H7 (cell line): ENCODE data around the gene ADGRG7. TPM values are rescaled to one million over a fixed set of nuclear protein-coding genes. Genes with fewer than 3 reads are reported as not detected.

Source experiments
- DNase-seq: peaks from one replicate; pipeline ENCODE4 v3.0.0; 2012
- H3K27me3 ChIP-seq: 2 replicates; pipeline ENCODE4 v1.6.0; 2011; ENCODE audit warnings: mild to moderate bottlenecking, low read length; ENCODE audit not compliant: control insufficient read depth, insufficient read depth
- H3K36me3 ChIP-seq: replicated peaks from 2 replicates; pipeline ENCODE4 v1.5.1; 2011; ENCODE audit warnings: low read length; ENCODE audit not compliant: control insufficient read depth, insufficient read depth
- H3K4me3 ChIP-seq: 2 replicates; pipeline ENCODE4 v1.5.1; 2011; ENCODE audit warnings: low read depth, mild to moderate bottlenecking, control low read depth, low read length, moderate library complexity; ENCODE audit not compliant: insufficient read depth
- total RNA-seq: library from RNA; depleted of rRNA; stranded (reverse); fragments of >200 nt; shearing (Covaris generic); gene quantifications from 2 replicates; pipeline ENCODE4 v1.2.3, GENCODE V29; 2014

The ADGRG7 gene
- total RNA-seq, 1 experiment from 2014 or later, result not detected

DNA sequence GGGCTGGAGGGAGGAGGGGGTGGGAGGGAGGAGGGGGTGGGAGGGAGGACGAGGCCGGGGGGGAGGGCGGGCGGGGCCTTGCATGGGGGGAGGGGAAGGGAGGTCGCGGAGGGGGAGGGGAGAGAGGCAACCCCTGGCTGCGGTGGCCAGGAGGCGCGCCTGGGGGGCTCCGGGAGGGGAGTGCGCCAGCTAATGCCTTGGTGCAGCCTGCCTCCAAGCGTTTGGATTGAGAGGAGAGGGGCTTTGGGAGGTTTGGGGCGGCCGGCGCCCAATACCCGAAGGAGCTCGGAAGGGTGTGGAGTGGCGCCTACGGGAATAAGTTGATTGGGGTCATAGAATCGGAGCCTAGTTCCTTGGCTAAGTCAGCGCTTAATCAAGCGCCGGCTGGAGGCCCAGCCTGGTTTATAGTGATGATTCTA is 100.5 kb downstream of the ADGRG7 start:
- peak overlapping the region; percentile 81 for H3K4me3 ChIP-seq
- peak; percentile 92 for DNase-seq
- H3K36me3 ChIP-seq, result peaks cover 2% of the 10 kb centered on the region
- H3K27me3 ChIP-seq, result no peaks in the 10 kb centered on the region; the same call in 1 of the 2 replicates

DNA sequence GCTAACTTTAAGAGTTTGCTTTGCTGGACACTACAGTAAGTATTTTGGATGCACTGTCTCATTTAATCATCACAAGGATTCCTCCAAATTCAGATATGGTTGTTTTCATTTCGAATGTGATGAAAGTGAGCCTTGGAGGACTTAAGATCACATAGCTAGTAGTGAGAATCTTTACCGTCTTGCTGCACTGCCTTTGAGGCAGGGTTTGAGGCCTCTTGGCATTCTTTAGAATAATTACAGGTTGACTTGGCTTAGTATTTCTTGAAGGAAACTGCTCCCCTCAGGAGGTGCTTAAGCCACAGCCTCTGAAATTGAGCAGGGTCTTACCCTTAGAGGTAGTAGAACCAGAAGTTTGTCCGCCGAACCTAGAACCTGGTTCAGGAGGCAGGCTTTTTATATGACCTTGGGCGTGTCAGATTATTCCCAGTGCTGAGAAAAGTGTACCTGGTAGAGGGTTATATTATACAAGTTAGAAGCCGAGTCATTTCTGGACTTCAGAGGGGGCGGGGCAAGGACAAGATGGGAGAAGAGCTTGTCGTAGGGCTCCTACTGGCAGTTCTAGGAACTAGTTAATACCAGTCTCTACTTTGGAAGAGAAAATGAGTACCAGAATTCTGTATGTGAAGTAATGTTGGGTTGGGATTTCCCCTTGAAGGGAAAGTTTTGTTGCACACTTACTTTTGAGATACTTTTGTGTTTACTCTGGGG is 101.0 kb downstream of the ADGRG7 start:
- no peaks in the 10 kb centered on the region; the same call in 1 of the 2 replicates for H3K27me3 ChIP-seq
- DNase-seq, result peak; percentile 50
- H3K36me3 ChIP-seq, result peaks cover 2% of the 10 kb centered on the region
- H3K4me3 ChIP-seq, result peak overlapping the region; percentile 81

DNA sequence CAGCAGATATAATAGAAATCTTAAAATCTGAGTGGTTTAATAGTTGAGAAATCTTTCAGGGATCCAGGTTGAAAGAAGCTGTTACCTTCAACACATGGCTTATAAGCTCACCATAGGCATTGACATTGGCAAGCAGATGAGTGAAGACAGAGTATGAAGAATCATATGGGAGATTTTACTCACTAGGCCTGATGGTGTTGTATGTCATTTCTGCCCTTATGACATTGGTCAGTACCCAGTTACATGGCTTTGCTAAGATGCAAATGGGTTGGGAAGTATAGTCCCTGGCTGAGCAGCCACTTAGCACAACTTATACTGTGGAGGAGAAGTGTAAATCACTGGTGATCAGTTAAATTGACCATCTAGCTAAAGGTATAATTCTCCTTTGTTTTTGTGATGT is 105.8 kb downstream of the ADGRG7 start:
- Histone ChIP-seq H3K4me3 (no peak overlapping the region), H3K36me3 (peaks cover 2% of the 10 kb centered on the region), H3K27me3 (no peaks in the 10 kb centered on the region)

DNA sequence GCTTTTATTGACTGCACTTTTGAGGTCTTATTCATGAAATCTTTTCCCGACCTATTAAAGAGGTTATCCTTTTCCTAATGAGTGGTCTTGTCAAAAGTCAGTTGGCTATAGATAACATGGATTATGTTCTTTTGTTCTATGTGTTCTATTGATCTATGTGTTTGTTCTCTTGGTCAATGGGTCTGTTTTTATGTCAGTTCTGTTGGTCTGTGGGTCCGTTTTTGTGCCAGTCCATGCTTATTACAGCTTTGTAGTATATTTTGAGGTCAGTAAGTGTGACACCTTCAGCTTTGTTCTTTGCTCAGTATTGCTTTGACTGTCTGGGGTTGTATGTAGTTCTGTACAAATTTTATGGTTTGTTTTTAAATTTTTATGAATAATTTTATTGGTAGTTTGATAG is 107.7 kb downstream of the ADGRG7 start:
- Histone ChIP-seq H3K4me3 (no peak overlapping the region), H3K27me3 (no peaks in the 10 kb centered on the region), H3K36me3 (peaks cover 2% of the 10 kb centered on the region)
- DNase-seq, result no peak

More for the DNA sequence above, 105.8 kb downstream of the ADGRG7 start:
- no peak for DNase-seq

DNA sequence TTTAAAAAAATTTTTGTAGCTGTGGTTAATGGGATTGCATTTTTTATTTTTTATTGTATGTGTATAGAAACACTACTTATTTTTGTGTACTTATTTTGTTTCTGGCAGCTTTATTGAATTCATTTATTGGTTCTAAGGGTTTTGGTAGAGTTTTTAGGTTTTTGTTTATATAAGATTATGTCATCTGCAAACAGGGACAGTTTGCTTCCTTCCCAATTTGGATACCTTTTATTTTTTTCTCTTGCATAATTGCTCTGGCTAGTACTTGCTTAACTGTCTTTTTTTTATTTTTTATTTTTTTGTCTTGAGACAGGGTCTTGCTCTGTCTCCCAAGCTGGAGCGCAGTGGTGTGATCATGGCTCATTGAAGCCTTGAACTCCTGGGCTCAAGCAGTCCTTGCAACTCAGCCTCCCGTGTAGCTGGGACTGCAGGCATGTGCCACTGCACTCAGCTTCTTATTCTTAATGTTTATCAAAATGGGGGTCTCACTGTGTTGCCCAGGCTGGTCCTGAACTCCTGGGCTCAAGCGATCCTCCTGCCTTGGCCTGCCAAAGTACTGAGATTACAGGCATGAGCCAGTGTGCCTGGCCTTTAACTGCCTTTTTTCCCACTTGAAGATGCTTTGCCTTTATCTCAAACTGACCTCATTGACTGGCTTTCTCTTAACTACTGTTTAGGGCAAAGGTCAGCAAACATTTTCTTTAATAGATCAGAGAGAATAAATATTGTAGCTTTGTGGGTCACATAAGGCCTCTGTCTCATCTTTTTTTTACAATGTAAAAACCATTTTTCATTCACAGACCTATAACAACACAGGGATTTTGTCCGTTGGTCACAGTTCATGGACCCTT is 108.5 kb downstream of the ADGRG7 start:
- no peak overlapping the region for H3K4me3 ChIP-seq
- no peaks in the 10 kb centered on the region for H3K27me3 ChIP-seq
- DNase-seq, result no peak
- H3K36me3 ChIP-seq, result peaks cover 2% of the 10 kb centered on the region

DNA sequence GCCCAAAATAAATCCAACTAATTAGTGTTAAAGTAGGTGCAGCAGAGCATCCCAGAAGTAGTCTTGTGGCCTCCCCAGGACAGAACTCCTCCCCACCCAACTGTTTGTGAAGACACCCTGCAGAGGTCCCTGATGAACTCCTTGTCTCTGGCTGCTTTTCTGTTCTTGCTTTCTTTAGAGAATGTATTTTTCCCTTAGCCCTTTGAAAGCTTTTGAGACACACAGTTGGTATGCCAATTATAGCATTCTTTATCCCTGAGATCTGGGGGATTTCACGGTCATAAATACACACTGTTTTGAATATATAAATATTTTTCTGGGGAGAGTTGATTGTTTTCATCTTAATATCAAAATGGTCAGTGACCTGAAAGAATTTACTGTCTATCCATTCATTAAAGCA is 109.7 kb downstream of the ADGRG7 start:
- Histone ChIP-seq H3K36me3 (no peaks in the 10 kb centered on the region; the same call in 1 of the 2 replicates), H3K4me3 (no peak overlapping the region), H3K27me3 (no peaks in the 10 kb centered on the region)
- no peak for DNase-seq

DNA sequence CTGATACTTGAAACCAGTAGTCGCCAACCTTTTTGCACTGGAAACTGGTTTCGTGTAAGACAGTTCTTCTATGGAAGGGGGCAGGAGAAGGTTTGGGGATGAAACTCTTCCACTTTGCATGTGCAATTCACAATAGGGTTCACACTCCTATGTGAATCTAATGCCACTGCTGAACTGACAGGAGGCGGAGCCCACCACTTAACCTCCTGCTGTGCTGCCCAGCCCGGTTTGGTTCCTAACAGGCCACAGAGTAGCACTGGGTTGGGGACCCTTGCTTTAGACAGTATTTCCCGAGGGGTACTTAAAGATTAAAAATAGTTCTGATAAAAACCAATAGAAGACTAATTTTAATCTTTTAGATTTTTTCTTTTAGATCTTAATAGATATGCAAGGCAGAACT is 111.0 kb downstream of the ADGRG7 start:
- H3K4me3 ChIP-seq, result no peak overlapping the region
- DNase-seq, result peak; percentile 13
- H3K36me3 ChIP-seq, result no peaks in the 10 kb centered on the region

DNA sequence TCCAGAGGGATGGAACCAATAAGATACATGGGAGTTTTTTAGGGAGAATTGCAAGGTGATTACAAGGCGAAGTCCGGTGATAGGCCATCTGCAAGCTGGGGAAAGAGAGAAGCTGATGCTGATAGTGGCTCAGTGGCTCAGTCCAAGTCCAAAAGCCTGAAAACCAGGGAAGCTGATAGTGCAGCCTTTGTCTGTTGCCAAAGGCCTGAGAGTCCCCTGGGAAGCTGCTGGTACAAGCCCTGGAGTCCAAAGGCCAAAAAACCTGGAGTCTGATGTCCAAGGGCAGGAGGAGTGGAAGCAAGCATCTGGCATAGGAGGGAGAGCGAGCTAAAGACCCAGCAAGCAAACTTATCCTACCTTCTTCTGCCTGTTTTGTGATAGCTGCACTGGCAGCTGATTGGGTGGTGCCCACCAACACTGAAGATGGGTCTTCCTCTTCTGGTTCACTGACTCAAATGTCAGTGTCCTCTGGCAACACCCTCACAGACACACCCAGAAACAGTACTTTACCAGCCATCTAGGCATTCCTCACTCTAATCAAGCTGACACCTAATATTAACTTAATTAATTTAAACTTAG is 116.6 kb downstream of the ADGRG7 start:
- Histone ChIP-seq H3K36me3 (peaks cover 3% of the 10 kb centered on the region), H3K27me3 (no peaks in the 10 kb centered on the region), H3K4me3 (no peak overlapping the region)
- DNase-seq, result no peak

More for the DNA sequence above, 111.0 kb downstream of the ADGRG7 start:
- H3K27me3 ChIP-seq, result no peaks in the 10 kb centered on the region

DNA sequence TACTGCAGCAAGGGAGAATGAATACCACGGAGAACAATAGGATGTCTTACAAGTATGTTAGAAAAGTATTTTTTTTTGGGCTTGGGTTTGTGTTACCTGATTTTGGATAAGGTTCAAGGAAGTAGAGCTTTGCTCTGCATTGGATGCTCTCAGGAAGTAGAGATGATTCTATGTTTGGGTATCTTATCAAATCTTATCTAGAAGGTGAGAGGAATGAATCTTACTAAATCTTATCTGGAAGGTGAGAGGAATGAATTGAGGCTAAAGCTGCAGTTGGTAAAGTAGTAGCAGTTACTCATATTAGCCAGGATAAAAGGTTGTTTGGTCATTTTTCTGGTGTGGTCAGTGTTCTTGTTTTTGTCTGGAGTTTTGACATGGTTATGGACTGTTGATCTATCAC is 117.3 kb downstream of the ADGRG7 start:
- Histone ChIP-seq H3K4me3 (no peak overlapping the region), H3K36me3 (peaks cover 3% of the 10 kb centered on the region)
- no peak for DNase-seq

DNA sequence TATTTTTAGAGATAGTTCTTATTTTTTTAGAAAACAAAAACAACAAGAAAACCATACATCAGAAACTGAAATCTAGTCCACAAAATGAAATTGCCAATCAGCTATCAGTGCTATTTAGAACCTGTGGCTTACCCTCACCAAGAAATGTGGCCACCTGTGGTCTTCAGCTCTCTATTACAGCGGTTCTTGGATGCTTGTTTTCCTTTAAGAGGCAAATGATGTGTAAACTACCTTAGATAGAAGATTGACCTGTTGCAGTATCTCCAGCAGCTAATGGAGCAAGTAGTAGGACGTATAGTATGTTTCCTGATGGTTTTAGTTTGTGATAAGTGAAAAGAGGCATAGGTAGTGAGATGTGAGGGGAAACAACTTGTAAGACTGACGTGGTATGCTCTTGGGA is 121.1 kb downstream of the ADGRG7 start:
- Histone ChIP-seq H3K27me3 (no peaks in the 10 kb centered on the region), H3K4me3 (no peak overlapping the region), H3K36me3 (peaks cover 3% of the 10 kb centered on the region)
- no peak for DNase-seq

More for the DNA sequence above, 117.3 kb downstream of the ADGRG7 start:
- no peaks in the 10 kb centered on the region for H3K27me3 ChIP-seq

DNA sequence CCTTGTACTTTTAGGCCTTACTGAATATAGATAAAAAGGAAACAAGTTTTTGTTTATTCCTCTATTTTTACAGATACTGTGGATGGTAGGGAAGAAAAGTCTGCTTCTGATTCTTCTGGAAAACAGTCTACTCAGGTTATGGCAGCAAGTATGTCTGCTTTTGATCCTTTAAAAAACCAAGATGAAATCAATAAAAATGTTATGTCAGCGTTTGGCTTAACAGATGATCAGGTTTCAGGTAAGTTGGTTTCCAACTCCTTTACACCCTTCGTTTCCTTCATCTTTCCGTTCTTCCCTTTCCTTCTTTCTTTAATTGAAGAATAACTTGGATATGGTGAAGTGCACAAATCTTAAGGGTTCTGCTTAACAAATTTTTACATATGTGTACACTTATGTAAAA is 123.0 kb downstream of the ADGRG7 start:
- DNase-seq, result no peak
- Histone ChIP-seq H3K4me3 (no peak overlapping the region), H3K36me3 (peaks cover 5% of the 10 kb centered on the region), H3K27me3 (no peaks in the 10 kb centered on the region)

DNA sequence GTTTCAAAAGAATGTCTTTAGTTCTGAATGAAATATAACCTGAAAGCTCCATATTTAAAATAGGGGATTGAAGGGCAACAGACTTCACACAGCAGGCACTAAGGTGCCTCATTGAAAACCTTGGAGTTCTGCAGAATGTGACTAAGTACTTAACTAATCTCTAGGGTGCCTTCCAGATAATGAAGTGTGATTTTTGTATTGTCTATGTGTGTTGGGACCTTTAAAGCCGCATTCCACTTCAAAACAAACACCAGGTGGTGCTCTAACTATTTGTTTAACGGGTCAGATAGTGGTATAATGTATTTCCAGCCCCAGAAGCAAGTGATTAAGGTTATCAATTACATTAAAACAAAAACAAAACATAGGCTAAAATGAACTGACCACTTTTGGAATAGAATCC is 127.9 kb downstream of the ADGRG7 start:
- Histone ChIP-seq H3K27me3 (no peaks in the 10 kb centered on the region), H3K4me3 (no peak overlapping the region), H3K36me3 (peaks cover 3% of the 10 kb centered on the region)
- peak; percentile 7 for DNase-seq

DNA sequence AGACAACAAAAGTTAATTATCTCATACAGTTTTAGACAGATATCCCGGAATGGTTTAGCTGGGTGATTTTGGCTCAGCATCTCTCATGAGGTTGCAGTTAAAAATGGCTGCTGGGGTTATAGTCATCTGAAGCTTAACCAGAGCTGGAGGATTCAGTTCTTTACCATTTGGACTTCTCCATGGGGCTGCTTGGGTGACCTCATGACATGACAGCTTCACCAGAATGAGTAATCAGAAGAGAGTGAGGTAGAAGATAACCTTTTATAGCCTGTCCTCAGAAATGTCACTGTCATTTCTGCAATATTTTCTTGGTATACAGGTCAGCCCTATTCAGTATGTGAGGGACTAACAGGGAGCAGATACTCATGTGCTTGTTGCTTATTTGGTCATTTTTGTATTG is 130.8 kb downstream of the ADGRG7 start:
- H3K36me3 ChIP-seq, result peaks cover 3% of the 10 kb centered on the region
- DNase-seq, result no peak
- H3K27me3 ChIP-seq, result no peaks in the 10 kb centered on the region
- no peak overlapping the region for H3K4me3 ChIP-seq

DNA sequence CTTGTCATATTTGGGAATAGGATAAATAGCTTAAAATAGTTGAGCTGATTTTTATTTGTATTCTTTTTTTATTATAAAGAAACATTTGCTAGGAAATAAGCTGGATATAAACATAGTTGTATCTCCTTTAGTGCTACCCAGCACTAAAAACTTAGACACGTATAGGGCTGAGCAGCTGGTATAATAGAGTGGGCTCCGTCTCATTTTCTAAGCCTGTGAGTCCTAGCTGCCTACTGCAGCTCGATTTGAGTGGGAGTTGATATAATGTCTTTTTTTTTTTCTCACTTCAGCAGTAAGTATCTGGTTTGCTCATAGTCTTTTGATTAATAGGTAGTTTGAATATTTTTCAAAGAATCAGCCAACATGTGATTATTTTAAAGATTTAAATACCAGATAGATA is 134.1 kb downstream of the ADGRG7 start:
- Histone ChIP-seq H3K36me3 (peaks cover 5% of the 10 kb centered on the region), H3K27me3 (no peaks in the 10 kb centered on the region), H3K4me3 (no peak overlapping the region)
- DNase-seq, result no peak

DNA sequence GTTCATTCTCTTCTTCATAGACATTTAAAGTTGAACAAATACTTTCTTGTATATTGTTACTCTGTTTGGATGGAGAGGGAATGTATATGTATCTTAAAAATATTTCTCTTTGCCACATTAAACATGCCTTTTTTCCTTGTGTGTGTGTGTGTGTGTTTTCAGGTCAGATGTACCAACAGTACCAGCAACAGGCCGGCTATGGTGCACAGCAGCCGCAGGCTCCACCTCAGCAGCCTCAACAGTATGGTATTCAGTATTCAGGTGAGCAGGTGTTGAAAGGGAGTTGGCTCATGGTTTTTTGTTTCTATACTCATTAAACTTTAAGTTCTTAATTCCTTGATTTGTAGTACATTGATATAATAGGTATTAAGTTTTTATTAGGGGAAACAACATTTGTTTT is 135.3 kb downstream of the ADGRG7 start:
- DNase-seq, result no peak
- no peak overlapping the region for H3K4me3 ChIP-seq
- H3K27me3 ChIP-seq, result no peaks in the 10 kb centered on the region
- peaks cover 5% of the 10 kb centered on the region for H3K36me3 ChIP-seq
